Measurements from ENCODE around the gene CPEB1. TPM values are rescaled to one million over a fixed set of nuclear protein-coding genes. Genes with fewer than 3 reads are reported as not detected.

Gene CPEB1
- total RNA-seq (0.41 and 0.62 TPM in 2 replicates), polyA plus RNA-seq (0.07 and 0.19 TPM in 2 replicates), polyA minus RNA-seq (0.50 TPM in 1 of 2 replicates, not detected in the other)
- 0.05 TPM for total RNA-seq (2013)

GRCh38 chr15:82647045-82647834 lies at the start of gene CPEB1:
Gene CPEB1, minus strand, starts transcription at chr15:82647363. Its CDS starts 18,904 bp downstream, at chr15:82628459.
- peak within 1 kb of the TSS; percentile 69 for H3K4me3 Mint-ChIP-seq
- H3K4me1 Mint-ChIP-seq = peaks cover 12% of the 10 kb centered on the region
- Histone ChIP-seq H3K4me2 (replicated peaks; ENCODE audit: low read depth, low read length, poor library complexity, severe bottlenecking) (peak within 1 kb of the TSS; percentile 94), H3K27me3 (replicated peaks in 1 of 4; ENCODE audit: control extremely low read depth in 1 of 4, control insufficient read depth in 3 of 4, insufficient read depth in 4 of 4, low read length in 3 of 4) (peaks cover 0 to 56% (median 32%) of the 10 kb centered on the region in 4 experiments), H3K79me2 (ENCODE audit: control insufficient read depth, insufficient read depth, low read length) (no peaks in the 10 kb centered on the region), H3K27ac (ENCODE audit: low read length in 2 of 2) (no peak within 1 kb of the TSS), H3K9ac (ENCODE audit: low read length) (peak within 1 kb of the TSS; percentile 64), H2AFZ (ENCODE audit: insufficient read depth, low read depth, low read length, poor library complexity, severe bottlenecking) (peak within 1 kb of the TSS; percentile 73), H3K4me3 (ENCODE audit: control extremely low read depth in 1 of 5, extremely low read depth in 1 of 5, insufficient read depth in 1 of 5, low read depth in 2 of 5, low read length in 4 of 5) (peak within 1 kb of the TSS in 4 of 5 experiments; percentile 11 to 65 (median 48)), H3K36me3 (replicated peaks in 1 of 2; ENCODE audit: control extremely low read depth in 1 of 2, control insufficient read depth in 1 of 2, extremely low read depth in 1 of 2, insufficient read depth in 2 of 2, low read length in 1 of 2) (no peaks in the 10 kb centered on the region), H3K9me3 (ENCODE audit: control extremely low read depth in 1 of 3, control insufficient read depth in 2 of 3, insufficient read depth in 1 of 3, low read length in 2 of 3) (peaks cover 0 to 24% (median 0%) of the 10 kb centered on the region in 3 donors), H3K4me1 (ENCODE audit: control insufficient read depth in 2 of 2, insufficient read depth in 2 of 2, low read length in 2 of 2) (peaks cover 11 to 20% of the 10 kb centered on the region in 2 donors), H4K20me1 (ENCODE audit: control insufficient read depth, insufficient read depth, low read length, poor library complexity, severe bottlenecking) (no peaks in the 10 kb centered on the region)
- DNase-seq (peak; percentile 54), ATAC-seq (ENCODE audit: low read depth) (peak; percentile 53)
- H3K27ac Mint-ChIP-seq = no peak within 1 kb of the TSS
- intact Hi-C loops (cut with micrococcal nuclease) = no loop called here
- peaks cover 52% of the 10 kb centered on the region for H3K27me3 Mint-ChIP-seq
- ChIA-PET POLR2A (no interaction called here), CTCF (no interaction called here)
- WGBS (ENCODE audit: insufficient coverage) = 15% methylated on average over 96 of the region's 96 CpGs
- peak; percentile 16 for TF ChIP-seq CTCF (IDR thresholded peaks at IDR 0.05)
- TF ChIP-seq EZH2 (IDR thresholded peaks at IDR 0.05; ENCODE audit: borderline replicate concordance, insufficient read depth, low read depth, low read length, poor library complexity, severe bottlenecking) = no peak
- H3K9me3 Mint-ChIP-seq (ENCODE audit: insufficient read depth) = no peaks in the 10 kb centered on the region

GRCh38 chr15:82692171-82692570 lies 45.0 kb upstream of the CPEB1 start:
- no peak overlapping the region for H3K4me2 ChIP-seq (replicated peaks; ENCODE audit: low read depth, low read length, poor library complexity, severe bottlenecking)
- ChIA-PET CTCF (no interaction called here), POLR2A (no interaction called here)
- H3K9ac ChIP-seq (ENCODE audit: low read length) = no peak overlapping the region
- H3K27me3 Mint-ChIP-seq = peaks cover 14% of the 10 kb centered on the region
- no peak for ATAC-seq (ENCODE audit: low read depth)
- H3K4me1 Mint-ChIP-seq = no peaks in the 10 kb centered on the region
- no peaks in the 10 kb centered on the region for H3K36me3 ChIP-seq (replicated peaks in 1 of 2; ENCODE audit: control extremely low read depth in 1 of 2, control insufficient read depth in 1 of 2, extremely low read depth in 1 of 2, insufficient read depth in 2 of 2, low read length in 1 of 2)
- no peak overlapping the region for H3K4me3 ChIP-seq (ENCODE audit: control extremely low read depth in 1 of 5, extremely low read depth in 1 of 5, insufficient read depth in 1 of 5, low read depth in 2 of 5, low read length in 4 of 5)
- H3K27ac Mint-ChIP-seq = no peak overlapping the region
- no peaks in the 10 kb centered on the region for H3K79me2 ChIP-seq (ENCODE audit: control insufficient read depth, insufficient read depth, low read length)
- H3K27ac ChIP-seq (ENCODE audit: low read length in 2 of 2) = no peak overlapping the region
- no peak for DNase-seq
- H3K27me3 ChIP-seq (replicated peaks in 1 of 4; ENCODE audit: control extremely low read depth in 1 of 4, control insufficient read depth in 3 of 4, insufficient read depth in 4 of 4, low read length in 3 of 4) = peaks cover 0 to 5% (median 0%) of the 10 kb centered on the region in 4 experiments
- no peak overlapping the region for H2AFZ ChIP-seq (ENCODE audit: insufficient read depth, low read depth, low read length, poor library complexity, severe bottlenecking)
- H3K4me3 Mint-ChIP-seq = no peak overlapping the region
- no peaks in the 10 kb centered on the region for H3K9me3 Mint-ChIP-seq (ENCODE audit: insufficient read depth)
- H3K4me1 ChIP-seq (ENCODE audit: control insufficient read depth in 2 of 2, insufficient read depth in 2 of 2, low read length in 2 of 2) = no peaks in the 10 kb centered on the region
- WGBS (ENCODE audit: insufficient coverage) = 91% methylated on average over 23 of the region's 23 CpGs
- intact Hi-C loops (cut with micrococcal nuclease) = no loop called here
- H4K20me1 ChIP-seq (ENCODE audit: control insufficient read depth, insufficient read depth, low read length, poor library complexity, severe bottlenecking) = no peaks in the 10 kb centered on the region
- H3K9me3 ChIP-seq (ENCODE audit: control extremely low read depth in 1 of 3, control insufficient read depth in 2 of 3, insufficient read depth in 1 of 3, low read length in 2 of 3) = no peaks in the 10 kb centered on the region
- TF ChIP-seq EZH2 (IDR thresholded peaks at IDR 0.05; ENCODE audit: borderline replicate concordance, insufficient read depth, low read depth, low read length, poor library complexity, severe bottlenecking) = no peak

Data from B cell (primary cell).